ENCODE measurements around the gene HPN.
"Not testable (repeated sequence)": the region's sequence is repeated elsewhere in the genome, so short reads cannot be mapped to it uniquely, and the experiment has no call there.

HPN gene

GRCh38 chr19:35044317-35045117 lies 3.0 kb downstream of the HPN start:
- TF ChIP-seq CTCF (IDR thresholded peaks at IDR 0.05; ENCODE audit: extremely low read depth, missing control alignments), result peak; percentile 78
- peak; percentile 82 for DNase-seq (ENCODE audit: low spot score)

GRCh38 chr19:35045667-35046300 lies 4.3 kb downstream of the HPN start:
- DNase-seq (ENCODE audit: low spot score), result peak; percentile 84
- peak; percentile 26 for TF ChIP-seq CTCF (IDR thresholded peaks at IDR 0.05; ENCODE audit: extremely low read depth, missing control alignments)

- DNase-seq (ENCODE audit: low spot score), result no peak
- no peak for TF ChIP-seq CTCF (IDR thresholded peaks at IDR 0.05; ENCODE audit: extremely low read depth, missing control alignments)
Observed at GRCh38 chr19:35046461-35046860, 4.9 kb downstream of the HPN start.

- DNase-seq (ENCODE audit: low spot score), result no peak
- TF ChIP-seq CTCF (IDR thresholded peaks at IDR 0.05; ENCODE audit: extremely low read depth, missing control alignments), result no peak
Observed at GRCh38 chr19:35048911-35049411, 7.4 kb downstream of the HPN start.

- no peak for TF ChIP-seq CTCF (IDR thresholded peaks at IDR 0.05; ENCODE audit: extremely low read depth, missing control alignments)
- no peak for DNase-seq (ENCODE audit: low spot score)
Observed at GRCh38 chr19:35049456-35049855, 7.9 kb downstream of the HPN start.

- not testable (repeated sequence) for DNase-seq (ENCODE audit: low spot score)
Observed at GRCh38 chr19:35050662-35051061, 9.1 kb downstream of the HPN start.

- DNase-seq (ENCODE audit: low spot score), result not testable (repeated sequence)
Observed at GRCh38 chr19:35051268-35051667, 9.7 kb downstream of the HPN start.

- DNase-seq (ENCODE audit: low spot score), result no peak
- TF ChIP-seq CTCF (IDR thresholded peaks at IDR 0.05; ENCODE audit: extremely low read depth, missing control alignments), result no peak
Observed at GRCh38 chr19:35051796-35052195, 10.3 kb downstream of the HPN start.

Data from GM20000 (cell line).